Mammary microvascular endothelial cell (primary cell): ENCODE results near the gene CYBA. TPM values are rescaled to one million over a fixed set of nuclear protein-coding genes. Genes with fewer than 3 reads are reported as not detected.

Experiments used
- total RNA-seq: library from RNA; depleted of rRNA; stranded (reverse); fragments of >200 nt; gene quantifications from 2 replicates; pipeline ENCODE4 v1.2.3, GENCODE V29; 2015

Gene CYBA
- total RNA-seq: 194 and 228 TPM in 2 replicates

GRCh38 chr16:88650749-88651275, at the start of gene CYBA:
Gene CYBA, minus strand, starts transcription at chr16:88651053. Its CDS starts 40 bp downstream, at chr16:88651013.

GRCh38 chr16:88686439-88687253, 35.8 kb upstream of the CYBA start, which contains the start of gene SNAI3:
Gene SNAI3, minus strand, starts transcription at chr16:88686507. Its CDS starts 101 bp downstream, at chr16:88686406.

GRCh38 chr16:88662843-88663606, 12.2 kb upstream of the CYBA start, which contains the start of gene MVD:
Gene MVD, minus strand, starts transcription at chr16:88663091. Its CDS starts 11 bp downstream, at chr16:88663080.

GRCh38 chr16:88638323-88639230, 12.3 kb downstream of the CYBA start, which contains the start of gene IL17C:
Gene IL17C, plus strand, starts transcription at chr16:88638572. Its CDS starts 70 bp downstream, at chr16:88638642.

Other genes starting within 250 kb of the CYBA start
- 0.93 and 1.3 TPM in 2 replicates for gene ZFPM1, start 197.8 kb downstream of the CYBA start, total RNA-seq
- 16.8 and 21.0 TPM in 2 replicates for gene ZC3H18, start 80.7 kb downstream of the CYBA start, total RNA-seq
- 0.79 TPM in 1 of 2 replicates, not detected in the other for gene IL17C, start 12.5 kb downstream of the CYBA start, total RNA-seq
- gene MVD, start 12.0 kb upstream of the CYBA start, total RNA-seq: 67.0 and 69.5 TPM in 2 replicates
- gene SNAI3, start 35.5 kb upstream of the CYBA start, total RNA-seq: 0.13 TPM in 1 of 2 replicates, not detected in the other
- 20.8 and 24.9 TPM in 2 replicates for gene RNF166, start 55.4 kb upstream of the CYBA start, total RNA-seq
- 19.9 and 25.9 TPM in 2 replicates for gene CTU2, start 55.5 kb upstream of the CYBA start, total RNA-seq
- 259 and 277 TPM in 2 replicates for gene PIEZO1, start 134.2 kb upstream of the CYBA start, total RNA-seq
- 14.2 and 27.4 TPM in 2 replicates for gene CDT1, start 152.7 kb upstream of the CYBA start, total RNA-seq
- gene APRT, start 160.9 kb upstream of the CYBA start, total RNA-seq: 280 and 289 TPM in 2 replicates
- 21.9 and 22.0 TPM in 2 replicates for gene GALNS, start 205.9 kb upstream of the CYBA start, total RNA-seq
- 66.9 and 84.2 TPM in 2 replicates for gene TRAPPC2L, start 206.1 kb upstream of the CYBA start, total RNA-seq
- gene PABPN1L, start 215.6 kb upstream of the CYBA start, total RNA-seq: not detected in 2 replicates